HG03457 (cell line): ENCODE results near the gene NHLH2.

Experiments
- ATAC-seq: cut with Tn5 transposase; IDR thresholded peaks from one replicate; pipeline ENCODE4 v1.9.1; 2021; ENCODE audit warnings: moderate number of reproducible peaks; ENCODE audit not compliant: unreplicated experiment

The NHLH2 gene

GRCh38 chr1:115838431-115839028 lies 2.4 kb downstream of the NHLH2 start:
- no peak for ATAC-seq

GRCh38 chr1:115837740-115838421 lies 3.0 kb downstream of the NHLH2 start:
- ATAC-seq = no peak

GRCh38 chr1:115837341-115837739 lies 3.6 kb downstream of the NHLH2 start:
- ATAC-seq = no peak

GRCh38 chr1:115833856-115834255 lies 7.1 kb downstream of the NHLH2 start:
- no peak for ATAC-seq

- no peak for ATAC-seq
Observed at GRCh38 chr1:115832651-115833050, 8.3 kb downstream of the NHLH2 start.

GRCh38 chr1:115830963-115831362 lies 10.0 kb downstream of the NHLH2 start:
- ATAC-seq = no peak

GRCh38 chr1:115829947-115830346 lies 11.0 kb downstream of the NHLH2 start:
- ATAC-seq = no peak

GRCh38 chr1:115829023-115829674 lies 11.8 kb downstream of the NHLH2 start:
- no peak for ATAC-seq

GRCh38 chr1:115828101-115829022 lies 12.6 kb downstream of the NHLH2 start:
- ATAC-seq = no peak

- ATAC-seq = no peak
Observed at GRCh38 chr1:115827452-115828044, 13.4 kb downstream of the NHLH2 start.

- no peak for ATAC-seq
Observed at GRCh38 chr1:115826628-115827027, 14.3 kb downstream of the NHLH2 start.

- no peak for ATAC-seq
Observed at GRCh38 chr1:115822117-115822516, 18.8 kb downstream of the NHLH2 start.

- no peak for ATAC-seq
Observed at GRCh38 chr1:115815694-115816093, 25.2 kb downstream of the NHLH2 start.

- no peak for ATAC-seq
Observed at GRCh38 chr1:115814685-115815398, 26.1 kb downstream of the NHLH2 start.

GRCh38 chr1:115813727-115814126 lies 27.2 kb downstream of the NHLH2 start:
- ATAC-seq = no peak

GRCh38 chr1:115811140-115811828 lies 29.6 kb downstream of the NHLH2 start:
- no peak for ATAC-seq

GRCh38 chr1:115810609-115811008 lies 30.3 kb downstream of the NHLH2 start:
- no peak for ATAC-seq

GRCh38 chr1:115809847-115810246 lies 31.1 kb downstream of the NHLH2 start:
- ATAC-seq = no peak

- no peak for ATAC-seq
Observed at GRCh38 chr1:115809076-115809475, 31.9 kb downstream of the NHLH2 start.

- ATAC-seq = peak; percentile 61
Observed at GRCh38 chr1:115807723-115808122, 33.2 kb downstream of the NHLH2 start.
